ENCODE measurements around the gene LCNL1.

LCNL1 gene

GRCh38 chr9:137007816-137008270 lies 25.1 kb downstream of the LCNL1 start:
- no peak for FAIRE-seq
- DNase-seq (ENCODE audit: insufficient read length, low spot score) = no peak

GRCh38 chr9:137008312-137008711 lies 25.5 kb downstream of the LCNL1 start:
- no peak for FAIRE-seq
- DNase-seq (ENCODE audit: insufficient read length, low spot score) = no peak

DNA sequence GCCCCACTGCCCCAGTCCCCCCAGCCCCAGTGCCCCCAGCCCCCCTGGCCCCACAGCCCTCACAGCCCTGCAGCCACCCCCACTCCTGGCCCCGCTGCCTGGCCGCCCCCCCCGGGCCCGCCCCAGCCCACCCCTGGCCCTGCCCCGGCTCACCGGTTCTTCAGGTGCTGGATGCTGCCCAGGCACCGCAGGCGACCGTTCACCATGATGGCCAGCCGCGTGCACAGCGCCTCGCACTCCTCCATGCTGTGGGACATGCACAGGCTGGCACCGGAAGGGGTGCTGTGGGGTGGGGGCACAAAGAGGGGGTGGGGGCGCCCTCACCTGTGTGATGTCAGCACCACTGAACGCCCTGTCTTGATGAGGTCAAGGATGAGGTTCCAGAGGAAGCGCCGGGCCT lies 26.4 kb downstream of the LCNL1 start:
- FAIRE-seq (no peak), DNase-seq (ENCODE audit: insufficient read length, low spot score) (no peak)

GRCh38 chr9:137009938-137010732 lies 27.3 kb downstream of the LCNL1 start:
- no peak for FAIRE-seq
- DNase-seq (ENCODE audit: insufficient read length, low spot score) = no peak

GRCh38 chr9:137011156-137011555 lies 28.4 kb downstream of the LCNL1 start:
- FAIRE-seq (no peak), DNase-seq (ENCODE audit: insufficient read length, low spot score) (no peak)

- FAIRE-seq (no peak), DNase-seq (ENCODE audit: insufficient read length, low spot score) (no peak)
These were observed 29.3 kb downstream of the LCNL1 start for GRCh38 chr9:137011907-137012675.

- no peak for FAIRE-seq
- DNase-seq (ENCODE audit: insufficient read length, low spot score) = no peak
These were observed 30.1 kb downstream of the LCNL1 start for GRCh38 chr9:137012694-137013570.

DNA sequence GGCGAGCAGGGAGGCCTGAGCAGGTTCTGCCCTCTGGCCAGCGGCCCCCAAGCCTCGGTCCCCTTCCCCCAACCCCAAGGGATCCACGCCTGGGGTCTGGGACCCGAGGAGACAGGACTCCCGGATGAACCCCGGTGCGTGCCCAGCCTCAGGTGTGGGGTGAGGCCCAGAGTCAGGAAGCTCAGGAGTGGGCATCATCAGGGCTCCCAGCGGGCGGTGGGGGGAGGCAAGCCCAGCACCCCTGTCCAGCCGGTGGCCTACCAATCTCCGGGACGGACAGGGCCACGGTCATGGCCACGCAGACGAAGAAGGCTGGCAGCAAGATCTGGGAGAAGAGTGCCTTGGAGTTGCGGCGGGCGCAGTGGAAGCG lies 30.8 kb downstream of the LCNL1 start:
- DNase-seq (ENCODE audit: insufficient read length, low spot score) (no peak), FAIRE-seq (no peak)

GRCh38 chr9:137014166-137014565 lies 31.4 kb downstream of the LCNL1 start:
- DNase-seq (ENCODE audit: insufficient read length, low spot score) (no peak), FAIRE-seq (no peak)

- no peak for DNase-seq (ENCODE audit: insufficient read length, low spot score)
- no peak for FAIRE-seq
These were observed 32.2 kb downstream of the LCNL1 start for GRCh38 chr9:137014776-137015539.

DNA sequence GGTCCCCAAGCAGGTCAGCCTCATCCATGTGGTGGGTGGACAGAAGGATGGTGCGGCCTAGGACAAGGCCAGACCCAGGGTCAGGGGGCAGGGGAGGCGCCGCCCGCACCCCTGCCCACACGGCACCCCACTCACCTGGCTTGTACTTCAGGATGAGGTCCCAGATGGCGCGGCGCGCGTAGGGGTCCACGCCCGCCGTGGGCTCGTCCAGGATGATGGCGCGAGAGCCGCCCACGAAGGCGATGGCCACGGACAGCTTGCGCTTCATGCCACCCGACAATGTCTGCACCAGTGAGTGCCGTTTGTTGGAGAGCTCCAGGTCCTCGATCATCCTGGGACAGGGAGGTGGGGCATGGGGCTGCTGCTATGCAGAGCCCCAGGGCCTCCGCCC lies 32.7 kb downstream of the LCNL1 start:
- FAIRE-seq = no peak
- DNase-seq (ENCODE audit: insufficient read length, low spot score) = no peak

- DNase-seq (ENCODE audit: insufficient read length, low spot score) (no peak), FAIRE-seq (no peak)
These were observed 33.2 kb downstream of the LCNL1 start for GRCh38 chr9:137015976-137016375.

GRCh38 chr9:137016436-137016835 lies 33.6 kb downstream of the LCNL1 start:
- FAIRE-seq = no peak
- DNase-seq (ENCODE audit: insufficient read length, low spot score) = no peak

DNA sequence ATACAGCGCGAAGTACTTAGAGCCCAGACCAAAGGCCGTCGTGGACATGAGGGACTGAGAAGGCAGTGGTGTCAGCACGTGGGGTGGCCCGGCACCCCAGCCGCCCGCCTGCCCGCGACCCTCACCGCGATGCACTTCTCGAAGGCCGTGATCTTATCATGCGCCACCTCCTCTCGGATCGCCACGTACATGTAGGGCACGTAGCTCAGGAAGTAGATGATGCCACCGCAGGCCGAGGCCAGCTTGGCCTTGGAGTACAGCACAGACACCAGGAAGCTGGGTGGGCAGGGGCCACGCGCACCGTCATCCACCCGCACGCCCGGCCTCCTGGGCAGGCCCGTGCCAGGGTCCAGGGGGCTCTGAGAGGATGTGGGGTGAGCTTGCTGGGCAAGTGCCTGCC lies 34.3 kb downstream of the LCNL1 start:
- no peak for DNase-seq (ENCODE audit: insufficient read length, low spot score)
- FAIRE-seq = no peak

DNA sequence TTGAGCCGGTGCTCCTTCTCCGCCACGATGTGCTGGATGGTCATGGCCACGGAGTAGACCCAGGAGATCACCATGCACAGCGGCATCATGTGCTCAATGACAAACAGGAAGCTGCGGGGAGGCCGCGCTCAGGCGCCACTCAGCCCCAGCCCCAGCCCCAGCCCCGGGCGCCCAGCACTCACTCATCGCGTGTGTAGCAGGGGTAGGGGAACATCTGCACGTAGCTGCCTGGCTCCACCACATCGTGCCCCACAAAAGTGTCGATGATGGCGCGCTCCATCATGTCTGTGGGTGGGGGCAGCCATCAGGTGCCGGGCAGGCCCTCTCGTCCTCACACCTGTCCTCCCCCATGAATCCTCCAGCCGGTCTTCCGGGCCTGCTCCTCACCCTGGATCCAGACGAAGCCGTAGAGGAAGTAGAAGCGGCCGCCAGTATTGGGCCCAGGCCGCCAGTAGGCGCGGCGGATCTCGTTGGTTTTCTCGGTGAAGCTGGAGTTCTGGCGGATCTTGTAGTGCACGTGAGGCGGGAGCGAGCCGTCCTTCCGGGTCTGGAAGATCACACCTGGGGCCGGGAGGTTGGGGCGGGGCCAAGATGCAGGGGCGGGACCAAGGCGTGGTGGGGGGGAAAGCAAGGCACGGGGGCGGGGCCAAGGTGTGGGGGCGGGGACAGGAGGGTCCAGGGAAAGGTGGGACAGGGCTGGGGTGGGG lies 35.2 kb downstream of the LCNL1 start:
- no peak for FAIRE-seq

GRCh38 chr9:137018761-137019559 lies 36.2 kb downstream of the LCNL1 start:
- no peak for FAIRE-seq
- no peak for DNase-seq (ENCODE audit: insufficient read length, low spot score)

More for the DNA sequence above, 35.2 kb downstream of the LCNL1 start:
- DNase-seq (ENCODE audit: insufficient read length, low spot score) = no peak

- no peak for FAIRE-seq
These were observed 37.3 kb downstream of the LCNL1 start for GRCh38 chr9:137019891-137020683.

More at GRCh38 chr9:137019891-137020683, 37.3 kb downstream of the LCNL1 start:
- DNase-seq (ENCODE audit: insufficient read length, low spot score) = no peak

All from GM19239 (cell line).